ENCODE measurements around the gene KATNB1. TPM values are rescaled to one million over a fixed set of nuclear protein-coding genes. Genes with fewer than 3 reads are reported as not detected.
"Not testable (repeated sequence)": the region's sequence is repeated elsewhere in the genome, so short reads cannot be mapped to it uniquely, and the experiment has no call there.

KATNB1 gene
- total RNA-seq, 2 experiments from 2014 or later = 25.5 to 30.0 TPM

- H3K4me3 Mint-ChIP-seq; H3K27me3 Mint-ChIP-seq (ENCODE audit: low read depth); CTCF ChIA-PET; DNase-seq; H3K4me1 Mint-ChIP-seq (ENCODE audit: low read depth); H3K27ac Mint-ChIP-seq; intact Hi-C loops (cut with micrococcal nuclease): not testable (repeated sequence)
- H3K9me3 Mint-ChIP-seq = peaks cover 11% of the 10 kb centered on the region
- peaks cover 12% of the 10 kb centered on the region for H3K36me3 Mint-ChIP-seq (ENCODE audit: low read depth)
Measured at GRCh38 chr16:57729852-57730251, 5.7 kb upstream of the KATNB1 start.

GRCh38 chr16:57730771-57731730, 4.5 kb upstream of the KATNB1 start:
- Mint-ChIP-seq H3K27me3 (ENCODE audit: low read depth) (no peaks in the 10 kb centered on the region), H3K36me3 (ENCODE audit: low read depth) (peaks cover 18% of the 10 kb centered on the region), H3K27ac (no peak overlapping the region), H3K4me3 (no peak overlapping the region), H3K4me1 (ENCODE audit: low read depth) (peaks cover 4% of the 10 kb centered on the region), H3K9me3 (peaks cover 11% of the 10 kb centered on the region)
- intact Hi-C loops (cut with micrococcal nuclease) = no loop called here
- CTCF ChIA-PET = interaction anchor here (1.1 kb wide), 2 partner anchors 83 to 155 kb away, joined by 3 read pairs; no protein-coding TSS in a partner anchor
- DNase-seq = no peak

DNA sequence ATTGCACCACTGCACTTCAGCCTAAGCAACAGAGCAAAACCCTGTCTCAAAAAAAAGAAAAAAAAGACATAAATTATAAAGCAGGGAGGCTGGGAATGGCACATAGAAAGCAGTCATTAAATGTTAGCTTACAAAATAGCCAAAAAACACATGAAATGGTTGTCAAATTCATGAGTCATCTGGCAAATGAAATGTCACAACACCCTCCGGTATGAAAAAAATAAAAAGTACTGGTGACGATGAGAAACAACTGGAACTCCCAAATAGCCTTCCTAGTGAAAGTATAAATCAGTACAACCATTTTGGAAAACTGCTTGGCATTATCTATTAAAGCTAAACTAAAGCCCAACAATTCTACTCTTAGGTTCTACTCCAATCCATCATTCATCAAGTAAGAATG, 3.5 kb upstream of the KATNB1 start:
- H3K36me3 Mint-ChIP-seq (ENCODE audit: low read depth) = peaks cover 18% of the 10 kb centered on the region
- H3K9me3 Mint-ChIP-seq = peaks cover 11% of the 10 kb centered on the region
- peaks cover 12% of the 10 kb centered on the region for H3K4me1 Mint-ChIP-seq (ENCODE audit: low read depth)
- CTCF ChIA-PET = no interaction called here
- intact Hi-C loops (cut with micrococcal nuclease) = no loop called here
- H3K27ac Mint-ChIP-seq = no peak overlapping the region
- H3K4me3 Mint-ChIP-seq = no peak overlapping the region
- no peak for DNase-seq
- no peaks in the 10 kb centered on the region for H3K27me3 Mint-ChIP-seq (ENCODE audit: low read depth)

DNA sequence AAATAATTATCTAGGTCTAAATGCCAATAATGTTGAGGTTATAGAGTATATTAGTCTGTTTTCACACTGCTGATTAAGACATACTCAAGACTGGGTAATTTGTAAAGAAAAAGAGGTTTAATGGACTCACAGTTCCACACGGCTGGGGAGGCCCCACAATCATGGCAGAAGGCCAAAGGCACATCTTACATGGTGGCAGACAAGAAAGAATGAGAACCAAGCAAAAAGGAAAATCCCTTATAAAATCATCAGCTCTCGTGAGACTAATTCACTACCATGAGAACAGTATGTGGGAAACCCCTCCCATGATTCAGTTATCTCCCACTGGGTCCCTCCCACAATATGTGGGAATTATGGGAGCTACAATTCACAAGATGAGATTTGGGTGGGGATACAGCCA, 2.9 kb upstream of the KATNB1 start:
- CTCF ChIA-PET = no interaction called here

DNA sequence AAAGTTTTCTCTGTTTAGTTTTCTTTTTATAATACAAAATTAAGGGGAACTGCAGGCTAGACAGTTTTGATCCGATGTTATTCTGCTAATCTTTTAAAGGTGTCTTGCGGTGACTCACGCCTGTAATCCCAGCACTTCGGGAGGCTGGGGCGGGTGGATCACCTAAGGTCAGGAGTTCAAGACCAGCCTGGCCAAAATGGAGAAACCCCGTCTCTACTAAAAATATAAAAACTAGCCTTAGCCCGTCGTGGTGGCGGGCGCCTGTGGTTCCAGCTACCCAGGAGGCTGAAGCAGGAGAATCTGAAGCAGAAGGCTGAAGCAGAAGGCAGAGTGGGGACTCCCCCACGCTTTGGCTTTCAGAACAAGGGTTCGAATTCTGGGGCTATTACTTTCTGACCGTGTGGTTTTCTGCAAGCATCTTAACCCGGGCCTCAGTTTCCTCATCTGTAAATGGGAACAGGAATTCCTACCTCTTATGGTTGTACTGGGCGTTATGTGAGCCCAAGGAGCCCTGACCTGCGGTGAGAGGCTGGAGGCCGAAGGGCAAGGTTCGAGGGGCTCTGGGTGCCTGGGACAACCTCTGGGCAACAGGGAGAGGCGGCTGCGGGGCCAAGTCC, 1.2 kb upstream of the KATNB1 start:
- Mint-ChIP-seq H3K27ac (peak overlapping the region; percentile 96), H3K9me3 (peaks cover 11% of the 10 kb centered on the region), H3K4me3 (peak overlapping the region; percentile 91), H3K36me3 (ENCODE audit: low read depth) (peaks cover 18% of the 10 kb centered on the region), H3K27me3 (ENCODE audit: low read depth) (no peaks in the 10 kb centered on the region), H3K4me1 (ENCODE audit: low read depth) (peaks cover 19% of the 10 kb centered on the region)
- CTCF ChIA-PET = interaction anchor here (1.0 kb wide), 1 partner anchor 23 kb away, joined by 6 read pairs; no protein-coding TSS in a partner anchor
- DNase-seq = no peak
- intact Hi-C loops (cut with micrococcal nuclease) = loop anchor here (2.0 kb wide), 1 partner anchor 74 kb away; no protein-coding TSS in a partner anchor

More for the DNA sequence above, 2.9 kb upstream of the KATNB1 start:
- no peaks in the 10 kb centered on the region for H3K27me3 Mint-ChIP-seq (ENCODE audit: low read depth)
- H3K9me3 Mint-ChIP-seq = peaks cover 11% of the 10 kb centered on the region
- DNase-seq = no peak
- H3K27ac Mint-ChIP-seq = no peak overlapping the region
- peaks cover 18% of the 10 kb centered on the region for H3K4me1 Mint-ChIP-seq (ENCODE audit: low read depth)
- H3K36me3 Mint-ChIP-seq (ENCODE audit: low read depth) = peaks cover 18% of the 10 kb centered on the region
- H3K4me3 Mint-ChIP-seq = peak overlapping the region; percentile 30
- intact Hi-C loops (cut with micrococcal nuclease) = no loop called here

- Mint-ChIP-seq H3K27me3 (ENCODE audit: low read depth) (no peaks in the 10 kb centered on the region), H3K27ac (peak overlapping the region; percentile 96), H3K4me3 (peak overlapping the region; percentile 91), H3K9me3 (peaks cover 11% of the 10 kb centered on the region), H3K4me1 (ENCODE audit: low read depth) (peaks cover 19% of the 10 kb centered on the region), H3K36me3 (ENCODE audit: low read depth) (peaks cover 18% of the 10 kb centered on the region)
- DNase-seq = peak; percentile 98
- CTCF ChIA-PET = interaction anchor here (0.9 to 2.8 kb wide), 6 partner anchors 22 to 215 kb away, joined by 3 to 14 read pairs (median 4); no protein-coding TSS in a partner anchor
- intact Hi-C loops (cut with micrococcal nuclease) = loop anchor here (1.0 to 5.0 kb wide), 17 partner anchors 22 to 847 kb away; partner anchors contain the start of genes CFAP20, CIAPIN1, COQ9 and CSNK2A2
Measured at GRCh38 chr16:57734925-57735754, 430 bp upstream of the KATNB1 start.

DNA sequence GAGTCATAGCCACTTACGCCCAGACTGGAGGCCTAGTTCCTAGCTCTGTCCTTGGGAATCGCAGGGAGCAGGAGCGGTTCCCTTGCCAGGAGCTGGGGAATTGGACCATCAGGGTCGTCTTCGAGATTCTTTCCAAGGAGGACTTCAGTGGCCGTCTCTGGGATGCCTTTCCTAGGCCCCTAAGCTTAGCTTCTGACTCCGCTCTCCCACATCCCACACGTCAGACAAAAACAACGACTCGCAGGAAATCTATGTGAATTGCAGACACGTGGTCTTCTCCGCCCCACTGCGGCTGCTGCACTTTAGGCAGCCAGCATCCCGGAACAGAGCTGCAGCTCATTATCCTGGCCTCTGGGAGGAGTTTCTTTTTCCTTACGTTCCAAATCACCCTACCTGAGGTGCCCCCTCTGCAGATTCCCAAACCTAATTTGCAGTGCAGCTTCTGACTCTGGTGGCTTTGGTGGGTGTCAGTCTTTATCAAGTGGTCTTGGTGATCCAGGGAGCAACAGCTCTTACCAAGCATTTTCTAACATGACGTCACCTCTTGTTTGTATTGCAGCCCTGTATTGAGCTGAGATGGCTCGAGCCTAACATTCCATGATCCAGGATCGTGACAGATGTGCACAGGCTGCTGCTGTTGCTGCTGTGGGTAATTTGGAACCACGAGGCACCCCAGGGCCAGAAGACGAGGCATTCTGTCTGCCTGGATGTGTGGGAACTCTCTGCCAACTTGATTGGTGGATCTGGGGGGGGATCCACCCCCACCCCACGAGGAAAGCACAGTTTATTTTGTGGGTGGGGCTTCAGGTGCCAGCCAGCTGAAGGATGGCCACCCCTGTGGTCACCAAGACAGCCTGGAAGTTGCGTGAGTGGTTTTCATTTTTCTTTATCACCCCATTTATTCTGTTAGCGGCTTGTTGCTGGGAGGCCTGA, 1.1 kb downstream of the KATNB1 start:
- Mint-ChIP-seq H3K4me3 (peak overlapping the region; percentile 91), H3K36me3 (ENCODE audit: low read depth) (peaks cover 20% of the 10 kb centered on the region), H3K27me3 (ENCODE audit: low read depth) (no peaks in the 10 kb centered on the region), H3K9me3 (peaks cover 11% of the 10 kb centered on the region), H3K27ac (peak overlapping the region; percentile 96), H3K4me1 (ENCODE audit: low read depth) (peaks cover 19% of the 10 kb centered on the region)
- intact Hi-C loops (cut with micrococcal nuclease) = loop anchor here (5.0 kb wide), 3 partner anchors 274 to 846 kb away; partner anchors contain the start of genes CSNK2A2 and POLR2C
- CTCF ChIA-PET = interaction anchor here (0.7 to 2.8 kb wide), 13 partner anchors 10 to 1224 kb away, joined by 3 to 14 read pairs (median 3); no protein-coding TSS in a partner anchor
- peak; percentile 68 for DNase-seq

DNA sequence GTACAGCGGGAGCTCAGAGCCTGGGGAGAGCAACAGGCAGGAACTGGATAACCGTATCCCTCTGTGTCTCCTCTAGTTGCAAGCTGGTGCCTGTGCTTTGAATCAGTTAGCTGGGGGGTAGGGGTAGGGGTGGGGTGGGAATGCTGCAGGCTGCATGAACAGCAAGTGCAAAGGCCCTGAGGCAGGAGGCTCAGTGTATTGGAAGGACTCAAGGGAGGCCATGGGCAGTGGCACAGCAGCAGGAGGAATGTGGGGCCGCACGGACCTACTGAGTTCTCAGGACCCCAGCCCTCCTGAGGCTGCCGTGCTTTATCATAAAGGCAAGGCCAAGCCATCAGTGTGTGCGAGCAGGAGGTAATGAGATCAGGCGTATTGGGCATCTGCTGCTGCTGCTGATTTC, 3.3 kb downstream of the KATNB1 start:
- no peak overlapping the region for H3K4me3 Mint-ChIP-seq
- intact Hi-C loops (cut with micrococcal nuclease) = loop anchor here (5.0 kb wide), 3 partner anchors 277 to 843 kb away; partner anchors contain the start of genes CSNK2A2 and POLR2C
- peaks cover 12% of the 10 kb centered on the region for H3K36me3 Mint-ChIP-seq (ENCODE audit: low read depth)
- no peaks in the 10 kb centered on the region for H3K9me3 Mint-ChIP-seq
- CTCF ChIA-PET = interaction anchor here (1.0 kb wide), 1 partner anchor 91 kb away, joined by 3 read pairs; no protein-coding TSS in a partner anchor
- no peak for DNase-seq
- no peak overlapping the region for H3K27ac Mint-ChIP-seq
- H3K27me3 Mint-ChIP-seq (ENCODE audit: low read depth) = no peaks in the 10 kb centered on the region
- H3K4me1 Mint-ChIP-seq (ENCODE audit: low read depth) = peaks cover 19% of the 10 kb centered on the region

- intact Hi-C loops (cut with micrococcal nuclease) = loop anchor here (5.0 kb wide), 3 partner anchors 278 to 842 kb away; partner anchors contain the start of genes CSNK2A2 and POLR2C
- Mint-ChIP-seq H3K4me3 (no peak overlapping the region), H3K4me1 (ENCODE audit: low read depth) (peaks cover 19% of the 10 kb centered on the region), H3K27me3 (ENCODE audit: low read depth) (no peaks in the 10 kb centered on the region), H3K27ac (no peak overlapping the region), H3K36me3 (ENCODE audit: low read depth) (peaks cover 10% of the 10 kb centered on the region), H3K9me3 (no peaks in the 10 kb centered on the region)
- no peak for DNase-seq
- CTCF ChIA-PET = interaction anchor here (1.4 to 1.5 kb wide), 2 partner anchors 16 to 18 kb away, joined by 3 to 4 read pairs; no protein-coding TSS in a partner anchor
Measured at GRCh38 chr16:57739756-57740422, 4.3 kb downstream of the KATNB1 start.

DNA sequence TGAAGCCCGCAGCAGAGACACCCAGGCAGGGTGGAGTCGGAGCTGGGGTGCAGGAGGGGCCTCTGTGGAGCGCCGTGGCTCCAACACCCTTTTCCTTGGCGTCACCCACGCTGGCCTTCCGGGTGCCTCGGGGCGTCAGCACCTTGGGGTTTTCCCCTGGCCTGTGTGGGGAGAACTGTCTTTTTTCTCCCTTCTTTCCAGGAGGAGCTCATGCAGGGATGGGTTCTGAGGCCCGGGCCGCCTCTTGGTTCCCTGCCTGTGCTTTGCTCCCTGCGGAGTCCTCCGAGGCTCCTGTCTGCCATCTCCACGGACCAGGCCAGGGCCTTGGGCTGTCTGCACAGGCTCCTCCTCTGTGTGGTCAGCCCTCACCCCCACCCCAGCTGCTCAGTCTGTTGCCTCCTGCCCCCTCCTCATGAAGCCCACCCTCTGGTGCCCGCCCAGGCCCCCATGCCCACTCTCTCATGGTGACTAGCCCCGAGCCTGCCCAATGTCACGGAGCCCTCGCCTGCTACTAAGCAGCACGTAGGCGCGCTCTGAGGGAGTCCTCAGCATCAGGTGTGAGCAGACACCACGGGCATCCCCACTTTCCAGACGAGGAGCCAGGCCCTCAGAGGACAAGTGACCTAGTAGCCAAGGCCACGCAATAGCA, 5.0 kb downstream of the KATNB1 start:
- Mint-ChIP-seq H3K9me3 (no peaks in the 10 kb centered on the region), H3K27me3 (ENCODE audit: low read depth) (no peaks in the 10 kb centered on the region), H3K4me3 (no peak overlapping the region), H3K27ac (no peak overlapping the region), H3K36me3 (ENCODE audit: low read depth) (peaks cover 6% of the 10 kb centered on the region), H3K4me1 (ENCODE audit: low read depth) (peaks cover 17% of the 10 kb centered on the region)
- intact Hi-C loops (cut with micrococcal nuclease) = no loop called here
- CTCF ChIA-PET = interaction anchor here (1.4 to 1.9 kb wide), 3 partner anchors 14 to 17 kb away, joined by 3 to 5 read pairs (median 4); no protein-coding TSS in a partner anchor
- no peak for DNase-seq

All from activated naive CD4-positive, alpha-beta T cell treated with anti-CD3 and anti-CD28 coated beads for 36 hours (primary cell).